T-helper 2 cell treated with Interferon-gamma antibody and Interleukin-4, amounts not matched to agents 5 μg/mL and 100 μg/mL, for 36 hours (primary cell): ENCODE measurements around the gene KIRREL3.

ENCODE experiments used
- DNase-seq: peaks from one replicate; pipeline ENCODE4 v3.0.0; 2021; ENCODE audit warnings: low spot score
- H3K27ac Mint-ChIP-seq: one replicate; pipeline ENCODE4 v1.8.0; 2021; ENCODE audit warnings: mild to moderate bottlenecking, mixed read lengths
- H3K27me3 Mint-ChIP-seq: one replicate; pipeline ENCODE4 v1.8.0; 2021; ENCODE audit warnings: low read depth, mixed read lengths
- H3K36me3 Mint-ChIP-seq: one replicate; pipeline ENCODE4 v1.8.0; 2021; ENCODE audit warnings: low read depth, mixed read lengths
- H3K4me1 Mint-ChIP-seq: one replicate; pipeline ENCODE4 v1.8.0; 2021; ENCODE audit warnings: low read depth, mixed read lengths
- H3K4me3 Mint-ChIP-seq: one replicate; pipeline ENCODE4 v1.8.0; 2022; ENCODE audit warnings: mild to moderate bottlenecking, moderate library complexity, mixed read lengths
- H3K9me3 Mint-ChIP-seq: one replicate; pipeline ENCODE4 v1.8.0; 2021; ENCODE audit warnings: mixed read lengths

Gene KIRREL3

DNA sequence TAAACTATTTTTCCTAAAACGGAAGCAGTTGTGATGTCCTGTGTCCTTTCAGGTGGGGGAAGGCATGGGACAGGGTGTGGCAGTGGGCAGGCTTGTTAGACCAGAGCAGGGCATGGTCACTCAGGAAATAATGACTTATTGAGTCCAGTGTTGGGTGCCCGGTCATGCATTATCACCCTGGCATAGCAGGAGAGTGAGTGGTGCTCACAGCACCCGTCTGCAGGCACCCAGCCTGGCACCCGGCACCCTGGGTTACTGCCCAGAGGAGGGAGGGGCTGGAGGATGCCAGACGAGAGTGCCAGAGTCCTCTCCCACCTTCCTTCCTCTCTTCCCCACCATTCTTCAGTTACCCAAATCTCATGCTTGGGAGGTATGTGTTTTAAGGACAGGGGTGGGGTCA lies 586.0 kb downstream of the KIRREL3 start:
- Mint-ChIP-seq H3K27me3 (peaks cover 5% of the 10 kb centered on the region), H3K27ac (no peak overlapping the region), H3K9me3 (no peaks in the 10 kb centered on the region), H3K4me1 (peaks cover 12% of the 10 kb centered on the region), H3K4me3 (no peak overlapping the region), H3K36me3 (peaks cover under 1% of the 10 kb centered on the region)
- no peak for DNase-seq

- no peak for DNase-seq
- H3K27me3 Mint-ChIP-seq = peaks cover 5% of the 10 kb centered on the region
Measured at GRCh38 chr11:126413843-126414405, 586.6 kb downstream of the KIRREL3 start.

DNA sequence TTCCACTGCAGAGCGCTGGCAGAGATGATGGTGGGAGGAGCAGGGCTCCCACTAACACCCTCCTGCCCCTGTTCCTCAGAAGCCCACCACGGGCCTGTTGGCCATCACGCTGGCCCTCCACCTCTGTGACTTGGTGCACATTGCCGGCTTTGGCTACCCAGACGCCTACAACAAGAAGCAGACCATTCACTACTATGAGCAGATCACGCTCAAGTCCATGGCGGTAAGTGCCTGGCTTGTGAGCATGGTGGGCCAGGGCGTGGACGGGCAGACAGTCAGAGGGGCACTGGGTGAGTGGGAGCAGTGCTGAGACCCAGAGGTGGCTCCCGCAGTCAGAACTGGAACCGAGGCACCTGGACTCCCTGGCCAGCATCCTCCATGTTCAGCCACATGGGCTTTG lies 587.1 kb downstream of the KIRREL3 start:
- DNase-seq = no peak
- H3K4me3 Mint-ChIP-seq = no peak overlapping the region
- no peaks in the 10 kb centered on the region for H3K9me3 Mint-ChIP-seq
- peaks cover 9% of the 10 kb centered on the region for H3K4me1 Mint-ChIP-seq
- no peak overlapping the region for H3K27ac Mint-ChIP-seq
- H3K27me3 Mint-ChIP-seq = peaks cover 3% of the 10 kb centered on the region
- H3K36me3 Mint-ChIP-seq = peaks cover 3% of the 10 kb centered on the region

More at GRCh38 chr11:126413843-126414405, 586.6 kb downstream of the KIRREL3 start:
- Mint-ChIP-seq H3K9me3 (no peaks in the 10 kb centered on the region), H3K27ac (no peak overlapping the region), H3K4me3 (no peak overlapping the region), H3K36me3 (peaks cover 3% of the 10 kb centered on the region), H3K4me1 (peaks cover 11% of the 10 kb centered on the region)

- Mint-ChIP-seq H3K4me3 (no peak overlapping the region), H3K4me1 (peaks cover 5% of the 10 kb centered on the region), H3K9me3 (no peaks in the 10 kb centered on the region), H3K27ac (no peak overlapping the region), H3K36me3 (peaks cover 3% of the 10 kb centered on the region), H3K27me3 (no peaks in the 10 kb centered on the region)
- no peak for DNase-seq
Measured at GRCh38 chr11:126411971-126412381, 588.6 kb downstream of the KIRREL3 start.

- Mint-ChIP-seq H3K27ac (no peak overlapping the region), H3K36me3 (peaks cover 3% of the 10 kb centered on the region), H3K9me3 (no peaks in the 10 kb centered on the region), H3K4me1 (no peaks in the 10 kb centered on the region), H3K27me3 (no peaks in the 10 kb centered on the region), H3K4me3 (no peak overlapping the region)
- DNase-seq = no peak
Measured at GRCh38 chr11:126410649-126411048, 589.9 kb downstream of the KIRREL3 start.

DNA sequence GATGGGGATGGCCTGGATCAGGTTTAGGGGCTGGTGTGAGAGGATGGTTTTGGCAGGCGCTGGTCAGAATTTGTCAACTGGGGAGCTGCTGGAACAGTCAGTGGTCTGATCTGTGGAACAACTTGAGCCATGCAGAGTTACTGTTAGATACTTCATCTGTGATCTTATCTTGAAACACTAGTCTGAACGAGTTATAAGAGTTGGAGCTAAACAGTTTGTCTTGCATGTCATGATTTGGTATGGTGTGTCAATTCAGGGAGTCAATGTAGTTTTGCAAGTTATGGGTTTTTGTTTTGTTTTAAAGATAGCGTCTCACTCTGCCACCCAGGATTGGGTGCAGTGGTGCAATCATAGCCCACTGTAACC lies 591.0 kb downstream of the KIRREL3 start:
- Mint-ChIP-seq H3K27ac (no peak overlapping the region), H3K27me3 (no peaks in the 10 kb centered on the region), H3K4me1 (no peaks in the 10 kb centered on the region), H3K4me3 (no peak overlapping the region), H3K36me3 (peaks cover 3% of the 10 kb centered on the region), H3K9me3 (no peaks in the 10 kb centered on the region)
- no peak for DNase-seq

GRCh38 chr11:126408901-126409619 lies 591.5 kb downstream of the KIRREL3 start:
- Mint-ChIP-seq H3K27ac (no peak overlapping the region), H3K36me3 (peaks cover 3% of the 10 kb centered on the region), H3K4me1 (no peaks in the 10 kb centered on the region), H3K27me3 (no peaks in the 10 kb centered on the region), H3K4me3 (no peak overlapping the region), H3K9me3 (no peaks in the 10 kb centered on the region)
- no peak for DNase-seq

DNA sequence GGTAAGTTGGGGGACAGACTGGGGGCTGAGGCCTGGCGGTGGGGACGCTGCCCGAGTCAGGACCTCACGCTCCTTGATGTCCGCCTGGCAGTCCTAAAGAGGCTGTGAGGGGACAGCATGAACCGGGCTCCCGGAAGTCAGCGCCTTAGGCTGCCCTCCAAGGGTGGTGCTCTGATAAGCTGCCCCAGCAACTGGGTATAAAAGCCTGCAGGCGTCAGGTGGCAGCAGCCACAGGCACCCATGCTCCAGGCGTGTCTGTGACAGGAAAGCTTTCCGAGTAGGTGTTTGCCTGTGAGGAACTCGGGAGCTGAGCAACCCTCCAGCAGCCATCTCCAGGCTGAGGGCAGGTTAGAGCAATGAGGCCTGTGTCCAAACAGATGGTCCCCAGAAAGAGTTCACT lies 592.1 kb downstream of the KIRREL3 start:
- H3K36me3 Mint-ChIP-seq = peaks cover 3% of the 10 kb centered on the region
- no peak overlapping the region for H3K27ac Mint-ChIP-seq

DNA sequence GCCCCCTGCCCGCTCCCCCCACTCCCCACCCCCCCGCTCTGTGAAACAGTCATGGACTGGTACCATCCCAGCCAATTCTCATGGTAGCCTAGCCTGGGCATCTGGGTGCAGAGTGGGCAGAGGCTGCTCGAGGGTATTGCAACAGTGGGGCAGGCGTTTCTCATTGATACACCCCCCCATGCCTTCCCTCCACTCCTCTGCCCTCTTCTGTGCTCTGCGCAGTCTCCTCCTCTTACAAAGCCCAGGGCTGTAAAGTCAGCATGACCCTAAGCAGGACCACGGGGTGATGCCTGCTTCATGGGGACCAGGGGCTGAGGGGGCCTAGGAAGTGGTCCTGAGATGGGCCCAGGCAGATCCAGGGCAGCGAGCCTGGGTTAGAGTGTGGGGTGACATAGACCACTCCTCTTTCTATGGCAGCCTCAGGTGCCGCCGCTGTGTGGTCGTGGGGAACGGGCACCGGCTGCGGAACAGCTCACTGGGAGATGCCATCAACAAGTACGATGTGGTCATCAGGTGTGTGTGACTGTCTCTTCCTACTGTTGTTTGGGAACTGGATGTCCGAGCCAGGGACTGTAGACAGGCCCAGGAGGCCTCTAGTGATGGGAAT lies 592.8 kb downstream of the KIRREL3 start:
- Mint-ChIP-seq H3K4me1 (no peaks in the 10 kb centered on the region), H3K27ac (no peak overlapping the region), H3K27me3 (no peaks in the 10 kb centered on the region), H3K36me3 (peaks cover 3% of the 10 kb centered on the region), H3K9me3 (no peaks in the 10 kb centered on the region), H3K4me3 (no peak overlapping the region)
- no peak for DNase-seq

More for the DNA sequence above, 592.1 kb downstream of the KIRREL3 start:
- H3K9me3 Mint-ChIP-seq = no peaks in the 10 kb centered on the region
- H3K4me1 Mint-ChIP-seq = no peaks in the 10 kb centered on the region
- no peaks in the 10 kb centered on the region for H3K27me3 Mint-ChIP-seq
- H3K4me3 Mint-ChIP-seq = no peak overlapping the region
- no peak for DNase-seq

- Mint-ChIP-seq H3K27ac (no peak overlapping the region), H3K4me1 (no peaks in the 10 kb centered on the region), H3K27me3 (no peaks in the 10 kb centered on the region), H3K9me3 (no peaks in the 10 kb centered on the region), H3K4me3 (no peak overlapping the region), H3K36me3 (peaks cover 3% of the 10 kb centered on the region)
- no peak for DNase-seq
Measured at GRCh38 chr11:126407101-126407521, 593.5 kb downstream of the KIRREL3 start.

- Mint-ChIP-seq H3K9me3 (no peaks in the 10 kb centered on the region), H3K4me3 (no peak overlapping the region), H3K27me3 (no peaks in the 10 kb centered on the region), H3K27ac (no peak overlapping the region), H3K4me1 (no peaks in the 10 kb centered on the region), H3K36me3 (peaks cover 3% of the 10 kb centered on the region)
- DNase-seq = no peak
Measured at GRCh38 chr11:126406368-126406767, 594.2 kb downstream of the KIRREL3 start.

DNA sequence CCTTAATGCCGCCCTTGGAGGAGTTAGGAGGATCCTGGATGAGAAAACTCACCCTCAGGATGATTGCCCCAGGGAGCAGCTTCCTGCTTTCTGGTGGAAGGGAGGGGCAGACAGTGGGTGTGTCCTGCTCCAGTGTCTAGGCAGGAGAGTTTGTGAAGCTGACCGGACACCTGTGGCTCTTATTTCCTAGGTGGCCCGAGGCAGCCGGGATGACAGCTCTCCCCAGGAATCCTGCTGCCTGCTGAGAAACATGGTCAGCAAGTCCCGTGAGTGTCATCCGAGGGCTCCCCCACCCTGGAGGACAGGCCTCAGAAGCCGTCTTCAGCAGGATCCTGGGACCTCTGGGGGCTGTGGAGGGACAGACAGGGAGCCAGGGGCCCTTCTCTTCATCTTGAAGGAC lies 594.7 kb downstream of the KIRREL3 start:
- no peak for DNase-seq
- Mint-ChIP-seq H3K36me3 (peaks cover 3% of the 10 kb centered on the region), H3K27ac (no peak overlapping the region), H3K9me3 (no peaks in the 10 kb centered on the region), H3K4me1 (no peaks in the 10 kb centered on the region), H3K4me3 (no peak overlapping the region), H3K27me3 (no peaks in the 10 kb centered on the region)

DNA sequence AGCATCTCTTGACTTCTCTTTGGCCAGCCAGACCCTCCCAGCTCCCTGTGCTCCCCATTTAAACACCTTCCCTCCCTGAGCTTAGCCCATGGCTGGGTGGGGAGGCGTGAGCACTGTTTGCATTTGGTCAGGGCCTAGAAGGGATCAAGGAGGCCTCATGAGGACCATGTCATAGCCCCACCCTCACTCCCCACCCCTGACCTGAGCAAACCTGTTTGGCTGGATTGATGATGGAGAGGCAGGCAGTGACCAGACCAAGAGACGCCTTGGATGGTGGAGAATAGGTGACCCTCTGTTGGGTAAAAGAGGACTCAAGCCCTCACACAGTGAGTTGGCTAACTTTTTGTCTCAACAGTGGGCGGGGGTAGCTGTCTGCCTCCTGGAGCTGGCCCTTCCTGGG lies 595.2 kb downstream of the KIRREL3 start:
- Mint-ChIP-seq H3K36me3 (peaks cover 3% of the 10 kb centered on the region), H3K9me3 (no peaks in the 10 kb centered on the region), H3K4me1 (no peaks in the 10 kb centered on the region), H3K27ac (no peak overlapping the region), H3K4me3 (no peak overlapping the region), H3K27me3 (no peaks in the 10 kb centered on the region)
- DNase-seq = no peak

DNA sequence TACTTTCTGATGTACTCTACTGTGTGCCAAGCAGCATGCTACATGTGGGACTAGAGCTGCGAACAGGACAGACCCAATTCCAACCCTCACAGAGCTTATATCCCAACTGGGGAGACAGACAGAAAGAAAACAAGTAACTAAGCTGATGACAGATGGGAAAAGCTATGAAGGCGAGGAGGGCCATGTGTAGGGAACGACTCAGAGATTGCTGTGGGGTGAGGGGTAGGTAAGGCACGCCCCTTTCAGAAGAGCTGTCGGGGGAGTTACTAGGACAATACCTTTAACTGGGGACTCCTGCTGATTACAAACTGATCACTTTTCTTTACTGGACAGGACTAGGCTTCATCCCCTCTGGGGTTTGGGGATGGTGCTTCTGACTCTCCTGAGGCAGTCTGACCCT lies 596.2 kb downstream of the KIRREL3 start:
- Mint-ChIP-seq H3K27ac (no peak overlapping the region), H3K27me3 (no peaks in the 10 kb centered on the region), H3K4me3 (no peak overlapping the region), H3K36me3 (peaks cover 2% of the 10 kb centered on the region), H3K4me1 (no peaks in the 10 kb centered on the region), H3K9me3 (no peaks in the 10 kb centered on the region)
- no peak for DNase-seq
